NCI-H2029 (cell line): ENCODE results near the gene KRT8.

Experiments used
- DNase-seq: peaks from one replicate; lab custom pipeline; 2025; lab: John Stamatoyannopoulos, UW

KRT8 gene

GRCh38 chr12:52847335-52848102 is 57.4 kb downstream of the KRT8 start:
- DNase-seq: no peak
